HCT116 (cell line): ENCODE data around the gene C3orf20. TPM values are rescaled to one million over a fixed set of nuclear protein-coding genes. Genes with fewer than 3 reads are reported as not detected.

Source experiments
- ATAC-seq: fragments of 200-7000 bp; cut with Tn5 transposase; 2 replicates; pipeline ENCODE4 v1.9.1; 2020; ENCODE audit warnings: mild to moderate bottlenecking, moderate library complexity
- BruUV-seq: library from RNA; stranded (reverse); fragments of 400-500 nt; replicated peaks from 2 replicates; lab custom pipeline; 2021; lab: Mats Ljungman, UMichigan
- CTCF ChIA-PET: fragments of 300-600 bp; sonication (Branson Sonifier 250); formaldehyde crosslinking; loops from one replicate; lab custom pipeline; 2021; ENCODE audit warnings: antibody characterized with exemption; lab: Charles Lee
- POLR2A ChIA-PET: fragments of 300-600, 350-600 bp; sonication (Branson Sonifier 250); formaldehyde crosslinking; loops from one replicate; lab custom pipeline; 2021; ENCODE audit warnings: antibody characterized with exemption; lab: Charles Lee
- RAD21 ChIA-PET, 2 experiments: fragments of 300-600 bp; sonication (Branson Sonifier 250); formaldehyde crosslinking; loops; one replicate each; lab custom pipeline; 2023; ENCODE audit warnings: low total read pairs in 2 of 2; ENCODE audit not compliant: uncharacterized antibody in 2 of 2, unreplicated experiment in 2 of 2, low non-redundant PET in 1 of 2; lab: Charles Lee
- DNase-seq: peaks from one replicate; pipeline ENCODE4 v3.0.0-alpha.2; 2010; ENCODE audit warnings: low read depth, low spot score
- H2AFZ ChIP-seq: fragments of 200-600 bp; shearing (Covaris generic), sonication (generic); 2 replicates; pipeline ENCODE4 v1.6.1; 2017; ENCODE audit warnings: low read depth, mixed run types, mixed read lengths, antibody characterized with exemption, low read length; ENCODE audit not compliant: poor library complexity, severe bottlenecking
- H3K27ac ChIP-seq: 2 replicates; pipeline ENCODE4 v1.5.1; 2012; ENCODE audit warnings: low read depth, low read length
- H3K27me3 ChIP-seq: fragments of 200-600 bp; sonication (generic); 2 replicates; pipeline ENCODE4 v1.6.1; 2016; ENCODE audit warnings: mixed run types, low read length, mixed read lengths; ENCODE audit not compliant: insufficient read depth
- H3K36me3 ChIP-seq, 2 experiments: fragments of 200-500 bp in 1 of 2; fragments of 200-600 bp in 1 of 2; sonication (Bioruptor generic) in 1 of 2; sonication (generic) in 1 of 2; 2 replicates each; pipeline versions ENCODE4 v1.5.1 to v1.6.1; 2014 to 2016; ENCODE audit warnings: low read length in 2 of 2, inconsistent platforms in 1 of 2, mixed read lengths in 1 of 2, mixed run types in 1 of 2; ENCODE audit not compliant: insufficient read depth in 2 of 2, control insufficient read depth in 1 of 2
- H3K4me1 ChIP-seq, 2 experiments: fragments of 200-600 bp in 1 of 2; sonication (generic) in 1 of 2; 2 replicates each; pipeline versions ENCODE4 v1.5.1 to v1.6.1; 2012 to 2017; ENCODE audit warnings: low read length in 2 of 2, inconsistent platforms in 1 of 2, mild to moderate bottlenecking in 1 of 2, mixed read lengths in 1 of 2, mixed run types in 1 of 2, moderate library complexity in 1 of 2; ENCODE audit not compliant: insufficient read depth in 2 of 2, control insufficient read depth in 1 of 2
- H3K4me2 ChIP-seq: fragments of 200-600 bp; sonication (generic); 2 replicates; pipeline ENCODE4 v1.6.1; 2017; ENCODE audit warnings: mixed run types, low read length, mixed read lengths
- H3K4me3 ChIP-seq, 2 experiments: fragments of 200-600 bp in 1 of 2; sonication (generic) in 1 of 2; replicated peaks in 1 of 2; 2 replicates each; pipeline ENCODE4 v1.5.1; 2011 to 2016; ENCODE audit warnings: low read length in 2 of 2, control low read depth in 1 of 2, low read depth in 1 of 2, mild to moderate bottlenecking in 1 of 2, mixed read lengths in 1 of 2, mixed run types in 1 of 2
- H3K79me2 ChIP-seq: fragments of 200-600 bp; sonication (generic); 2 replicates; pipeline ENCODE4 v1.6.1; 2017; ENCODE audit warnings: mild to moderate bottlenecking, mixed run types, low read length, moderate library complexity, mixed read lengths; ENCODE audit not compliant: insufficient read depth
- H3K9ac ChIP-seq: fragments of 200-600 bp; sonication (generic); 2 replicates; pipeline ENCODE4 v1.6.1; 2016; ENCODE audit warnings: low read length, mixed read lengths
- H3K9me2 ChIP-seq: fragments of 200-600 bp; sonication (generic), shearing (Covaris generic); 2 replicates; pipeline ENCODE4 v1.6.1; 2017; ENCODE audit warnings: mixed run types, mild to moderate bottlenecking, moderate library complexity; ENCODE audit not compliant: insufficient read depth
- H3K9me3 ChIP-seq, 2 experiments: fragments of 200-500 bp in 1 of 2; fragments of 200-600 bp in 1 of 2; sonication (Bioruptor generic) in 1 of 2; sonication (generic) in 1 of 2; 2 replicates each; pipeline ENCODE4 v1.6.1; 2014 to 2017; ENCODE audit warnings: low read length in 2 of 2, mixed read lengths in 2 of 2, inconsistent platforms in 1 of 2, low read depth in 1 of 2, mild to moderate bottlenecking in 1 of 2, mixed run types in 1 of 2, moderate library complexity in 1 of 2; ENCODE audit not compliant: control insufficient read depth in 1 of 2, insufficient read depth in 1 of 2
- H4K20me1 ChIP-seq: fragments of 200-600 bp; sonication (generic), shearing (Covaris generic); 2 replicates; pipeline ENCODE4 v1.6.1; 2017; ENCODE audit warnings: mixed run types, mild to moderate bottlenecking, moderate library complexity; ENCODE audit not compliant: insufficient read depth
- CBX3 ChIP-seq: IDR thresholded peaks from 2 replicates; pipeline ENCODE4 v1.6.1; 2012; ENCODE audit warnings: low read depth
- CEBPB ChIP-seq: IDR thresholded peaks from 2 replicates; pipeline ENCODE4 v1.6.1; 2012; ENCODE audit warnings: low read depth
- FOSL1 ChIP-seq: IDR thresholded peaks from 2 replicates; pipeline ENCODE4 v1.6.1; 2012; ENCODE audit warnings: low read depth
- JUND ChIP-seq: IDR thresholded peaks from 2 replicates; pipeline ENCODE4 v1.6.1; 2012
- POLR2AphosphoS5 ChIP-seq: IDR thresholded peaks from 2 replicates; pipeline ENCODE4 v1.6.1; 2011; ENCODE audit warnings: mild to moderate bottlenecking, low read depth, low read length, moderate library complexity
- RAD21 ChIP-seq: IDR thresholded peaks from 2 replicates; pipeline ENCODE4 v1.6.1; 2012; ENCODE audit warnings: low read depth, mild to moderate bottlenecking
- SIN3A ChIP-seq: IDR thresholded peaks from 2 replicates; pipeline ENCODE4 v1.6.1; 2012; ENCODE audit warnings: low read depth
- SRF ChIP-seq: IDR thresholded peaks from 2 replicates; pipeline ENCODE4 v1.6.1; 2012; ENCODE audit warnings: low read depth
- TCF7L2 ChIP-seq: IDR thresholded peaks from 2 replicates; pipeline ENCODE4 v1.7.0; 2011; ENCODE audit warnings: borderline replicate concordance, inconsistent platforms; ENCODE audit not compliant: insufficient read depth, insufficient read length; ENCODE audit errors: extremely low read depth
- YY1 ChIP-seq: IDR thresholded peaks from 2 replicates; pipeline ENCODE4 v1.6.1; 2011; ENCODE audit warnings: low read length, low read depth, moderate library complexity, mild to moderate bottlenecking; ENCODE audit not compliant: insufficient replicate concordance; ENCODE audit errors: extremely low read depth
- ZFX ChIP-seq: fragments of 450-650 bp; IDR thresholded peaks from 2 replicates; pipeline ENCODE4 v1.6.1; 2017
- ZNF274 ChIP-seq: fragments of 200-500 bp; sonication (Bioruptor generic); IDR thresholded peaks from 2 replicates; pipeline ENCODE4 v1.6.1; 2014; ENCODE audit warnings: mild to moderate bottlenecking, low read depth, low read length, inconsistent platforms
- intact Hi-C: fragments of 100-400 bp; cut with micrococcal nuclease; formaldehyde crosslinking; loops from 2 replicates; pipeline ENCODE4 v1.10.0; 2022
- total RNA-seq: library from RNA; stranded (reverse); gene quantifications from one replicate; pipeline ENCODE4 v1.2.1, GENCODE V29; 2021; ENCODE audit not compliant: unreplicated experiment
- TF ChIP-seq, protein P1 (sequence below): IDR thresholded peaks from 2 replicates; pipeline ENCODE4 v1.6.1; 2012
- TF ChIP-seq, protein P2 (sequence below): IDR thresholded peaks from 2 replicates; pipeline ENCODE4 v1.6.1; 2012
- TF ChIP-seq, protein P3 (sequence below), 3 experiments: fragments of 200-600 bp in 1 of 3; sonication (generic) in 1 of 3; IDR thresholded peaks in 2 of 3; conservative IDR thresholded peaks in 1 of 3; 2 replicates each; pipeline ENCODE4 v1.5.1; 2012 to 2017; ENCODE audit warnings: low read depth in 2 of 3, low read length in 2 of 3, antibody characterized with exemption in 1 of 3, borderline replicate concordance in 1 of 3, control low read depth in 1 of 3, mild to moderate bottlenecking in 1 of 3, mixed read lengths in 1 of 3, mixed run types in 1 of 3, moderate library complexity in 1 of 3; ENCODE audit not compliant: insufficient read depth in 1 of 3

Gene C3orf20
- total RNA-seq, 1 experiment from 2014 or later = 0.20 TPM

DNA sequence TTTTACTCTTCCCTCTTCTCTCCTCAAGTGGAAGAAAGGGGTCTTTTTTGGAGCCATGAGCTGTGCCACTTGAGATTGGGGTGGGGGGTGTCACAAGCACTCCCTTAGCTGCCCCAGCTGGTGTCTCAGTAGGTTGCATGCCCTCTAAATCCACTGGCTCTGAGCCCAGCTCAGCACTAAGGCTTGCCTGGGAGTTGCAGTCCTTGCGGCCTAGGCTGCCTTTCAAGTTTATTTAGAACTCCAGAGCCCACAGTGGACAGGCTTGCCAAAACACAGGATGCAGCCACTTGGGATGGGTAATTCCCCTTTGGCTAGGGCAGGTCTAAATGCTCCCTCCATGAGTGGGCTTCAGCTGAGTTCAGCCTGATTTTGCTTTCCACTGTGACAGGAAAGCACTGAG is 24.7 kb downstream of the C3orf20 start (continued):
- TF ChIP-seq, protein P1, sequence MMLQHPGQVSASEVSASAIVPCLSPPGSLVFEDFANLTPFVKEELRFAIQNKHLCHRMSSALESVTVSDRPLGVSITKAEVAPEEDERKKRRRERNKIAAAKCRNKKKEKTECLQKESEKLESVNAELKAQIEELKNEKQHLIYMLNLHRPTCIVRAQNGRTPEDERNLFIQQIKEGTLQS = no peak
- no peak for TF ChIP-seq ZFX
- TF ChIP-seq, protein P2, sequence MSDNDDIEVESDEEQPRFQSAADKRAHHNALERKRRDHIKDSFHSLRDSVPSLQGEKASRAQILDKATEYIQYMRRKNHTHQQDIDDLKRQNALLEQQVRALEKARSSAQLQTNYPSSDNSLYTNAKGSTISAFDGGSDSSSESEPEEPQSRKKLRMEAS = no peak
- no peak for TF ChIP-seq RAD21
- no peak for TF ChIP-seq POLR2AphosphoS5

DNA sequence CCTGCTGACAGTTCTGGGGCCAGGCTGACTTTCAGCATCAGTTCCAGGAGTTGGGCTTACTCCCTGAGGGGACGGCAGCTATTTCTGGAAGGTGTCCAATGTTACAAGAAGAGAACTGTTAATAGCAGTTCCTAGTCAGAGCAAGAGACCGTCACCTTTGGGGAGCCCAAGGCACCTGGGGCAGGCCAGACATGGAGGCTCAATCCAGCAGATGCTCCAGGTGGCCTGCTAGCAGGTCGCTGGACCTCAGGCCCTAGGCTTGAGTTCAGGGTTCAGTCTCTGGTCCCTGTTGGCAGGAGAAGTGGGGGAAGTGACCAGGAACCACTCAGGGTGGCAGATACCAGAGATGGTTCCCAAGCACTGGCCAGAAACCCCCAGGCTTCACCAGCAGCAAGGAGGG is 25.9 kb downstream of the C3orf20 start:
- H3K36me3 ChIP-seq = no peaks in the 10 kb centered on the region
- no peak overlapping the region for H3K9ac ChIP-seq
- RAD21 ChIA-PET = no interaction called here
- POLR2A ChIA-PET = no interaction called here
- no peak overlapping the region for H3K4me2 ChIP-seq
- no peaks in the 10 kb centered on the region for H3K27me3 ChIP-seq
- no TSS peak for BruUV-seq
- no peaks in the 10 kb centered on the region for H3K9me2 ChIP-seq
- CTCF ChIA-PET = no interaction called here
- no peak overlapping the region for H3K27ac ChIP-seq
- H2AFZ ChIP-seq = no peak overlapping the region
- no peak overlapping the region for H3K4me3 ChIP-seq
- no peaks in the 10 kb centered on the region for H4K20me1 ChIP-seq
- DNase-seq (no peak), ATAC-seq (no peak)
- H3K79me2 ChIP-seq = no peaks in the 10 kb centered on the region
- no peaks in the 10 kb centered on the region for H3K4me1 ChIP-seq
- TF ChIP-seq JUND = no peak
- no peak for TF ChIP-seq SIN3A
- no peak for TF ChIP-seq ZNF274
- no peak for TF ChIP-seq CBX3
- TF ChIP-seq, protein P2 = no peak
- no peak for TF ChIP-seq SRF
- TF ChIP-seq TCF7L2 = no peak
- no peak for TF ChIP-seq RAD21
- no peak for TF ChIP-seq CEBPB
- TF ChIP-seq YY1 = no peak
- no peak for TF ChIP-seq POLR2AphosphoS5
- TF ChIP-seq, protein P3, sequence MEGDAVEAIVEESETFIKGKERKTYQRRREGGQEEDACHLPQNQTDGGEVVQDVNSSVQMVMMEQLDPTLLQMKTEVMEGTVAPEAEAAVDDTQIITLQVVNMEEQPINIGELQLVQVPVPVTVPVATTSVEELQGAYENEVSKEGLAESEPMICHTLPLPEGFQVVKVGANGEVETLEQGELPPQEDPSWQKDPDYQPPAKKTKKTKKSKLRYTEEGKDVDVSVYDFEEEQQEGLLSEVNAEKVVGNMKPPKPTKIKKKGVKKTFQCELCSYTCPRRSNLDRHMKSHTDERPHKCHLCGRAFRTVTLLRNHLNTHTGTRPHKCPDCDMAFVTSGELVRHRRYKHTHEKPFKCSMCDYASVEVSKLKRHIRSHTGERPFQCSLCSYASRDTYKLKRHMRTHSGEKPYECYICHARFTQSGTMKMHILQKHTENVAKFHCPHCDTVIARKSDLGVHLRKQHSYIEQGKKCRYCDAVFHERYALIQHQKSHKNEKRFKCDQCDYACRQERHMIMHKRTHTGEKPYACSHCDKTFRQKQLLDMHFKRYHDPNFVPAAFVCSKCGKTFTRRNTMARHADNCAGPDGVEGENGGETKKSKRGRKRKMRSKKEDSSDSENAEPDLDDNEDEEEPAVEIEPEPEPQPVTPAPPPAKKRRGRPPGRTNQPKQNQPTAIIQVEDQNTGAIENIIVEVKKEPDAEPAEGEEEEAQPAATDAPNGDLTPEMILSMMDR (IDR thresholded peaks at IDR 0.05 in 2 of 3, conservative IDR thresholded peaks at IDR 0.05 in 1 of 3; ENCODE audit: borderline replicate concordance in 1 of 3, insufficient read depth in 1 of 3, low read depth in 2 of 3, low read length in 2 of 3) = no peak
- TF ChIP-seq FOSL1 = no peak
- H3K9me3 ChIP-seq = no peaks in the 10 kb centered on the region
- intact Hi-C loops = no loop called here
